K562 (cell line): ENCODE measurements around the gene ENTPD6. TPM values are rescaled to one million over a fixed set of nuclear protein-coding genes. Genes with fewer than 3 reads are reported as not detected.

Source experiments
- CEBPG ChIP-seq, 3 experiments: fragments of 200-800 bp in 1 of 3; sonication (Bioruptor generic) in 1 of 3; sonication (generic) in 1 of 3; formaldehyde crosslinking in 1 of 3; IDR thresholded peaks in 2 of 3; conservative IDR thresholded peaks in 1 of 3; 2 replicates each; pipeline versions ENCODE4 v1.6.1 to v1.8.0; 2016 to 2022; ENCODE audit warnings: missing compliant biosample characterization in 2 of 3, missing genetic modification characterization in 2 of 3, mild to moderate bottlenecking in 1 of 3, missing genetic modification reagents in 1 of 3
- USF2 ChIP-seq: sonication (generic); formaldehyde crosslinking; IDR thresholded peaks from 2 replicates; pipeline ENCODE4 v1.5.0; 2020; ENCODE audit warnings: missing genetic modification reagents
- ZNF511 ChIP-seq: sonication (generic); formaldehyde crosslinking; IDR thresholded peaks from 2 replicates; pipeline ENCODE4 v1.8.0; 2022; ENCODE audit warnings: mild to moderate bottlenecking, missing genetic modification reagents
- ZSCAN29 ChIP-seq: fragments of 450-650 bp; IDR thresholded peaks from 2 replicates; pipeline ENCODE4 v1.6.1; 2017
- polyA plus RNA-seq, 8 experiments: library from polyadenylated mRNA; depleted of rRNA in 4 of 8; stranded (reverse) in 5 of 8; unstranded in 3 of 8; fragments of >200 nt; fragmentation: Nextera tagmentation in 2 of 8; fragmentation: Illumina TruSeq in 1 of 8; extraction: Ambion mirVana in 2 of 8; extraction: Trizol in 1 of 8; gene quantifications; 2 replicates each; pipeline versions ENCODE4 v1.2.1 to v1.2.3, GENCODE V29; 2011 to 2014; ENCODE audit warnings: inconsistent platforms in 1 of 8, missing spikeins in 1 of 8
- total RNA-seq, 7 experiments: library from RNA; depleted of rRNA in 6 of 7; stranded (reverse); fragments of >200 nt in 6 of 7; fragmentation: Illumina TruSeq in 2 of 7; extraction: Trizol in 2 of 7; gene quantifications; 2 replicates each; pipeline versions ENCODE4 v1.2.1 to v1.2.3, GENCODE V29; 2011 to 2021; ENCODE audit warnings: low replicate concordance in 1 of 7
- TF ChIP-seq, protein P1 (sequence below), 2 experiments: fragments of 150-350 bp in 1 of 2; IDR thresholded peaks; 2 replicates each; pipeline ENCODE4 v1.6.1; 2012 to 2016; ENCODE audit warnings: low read depth in 2 of 2, low read length in 2 of 2, mild to moderate bottlenecking in 1 of 2, moderate library complexity in 1 of 2
- TF ChIP-seq, protein P2 (sequence below): fragments of 450-650 bp; IDR thresholded peaks from 2 replicates; pipeline ENCODE4 v1.6.1; 2016; ENCODE audit warnings: mild to moderate bottlenecking, moderate library complexity

The ENTPD6 gene
- total and polyA plus RNA-seq, 9 of the 15 experiments (the other 6 are each of a cell fraction or from before 2014, with no cell fraction given) = 0.82 to 36.8 (median 22.4) TPM

DNA sequence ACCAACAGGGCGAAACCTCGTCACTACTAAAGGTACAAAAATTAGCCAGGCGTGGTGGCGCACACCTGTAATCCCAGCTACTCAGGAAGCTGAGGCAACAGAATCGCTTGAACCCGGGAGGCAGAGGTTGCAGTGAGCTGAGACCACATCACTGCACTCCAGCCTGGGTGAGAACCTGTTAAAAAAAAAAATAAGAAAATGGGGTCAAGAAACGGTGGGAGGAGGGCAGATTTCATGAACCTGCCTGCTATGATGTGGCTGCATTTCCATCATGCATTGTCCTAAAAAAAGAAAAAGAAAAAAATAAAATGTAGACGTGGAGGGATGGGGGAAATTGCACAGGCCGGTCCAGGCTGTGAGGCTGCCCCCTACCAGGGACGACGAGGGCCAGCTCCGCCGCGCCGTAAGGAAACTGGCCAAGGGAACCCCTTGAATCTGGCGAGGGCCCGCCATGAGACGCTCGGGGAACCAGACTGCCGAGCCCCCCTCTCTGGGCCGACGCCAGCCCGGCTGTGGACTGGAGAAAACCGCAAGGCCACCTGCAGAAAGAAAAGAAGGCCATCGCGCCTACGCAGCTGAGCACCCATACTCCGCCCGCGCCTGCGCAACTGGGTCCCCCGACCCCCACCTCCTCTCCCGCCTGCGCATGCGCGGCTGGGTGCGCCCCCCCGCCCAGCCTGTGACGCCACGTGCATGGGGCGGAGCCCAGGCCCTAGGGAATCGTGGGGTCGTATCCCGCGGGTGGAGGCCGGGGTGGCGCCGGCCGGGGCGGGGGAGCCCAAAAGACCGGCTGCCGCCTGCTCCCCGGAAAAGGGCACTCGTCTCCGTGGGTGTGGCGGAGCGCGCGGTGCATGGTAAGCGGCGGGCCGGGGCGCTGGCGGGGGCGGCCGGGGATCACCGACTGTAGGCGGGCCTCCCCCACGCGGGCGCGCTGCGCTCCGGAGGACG lies at the start of gene ENTPD6 (continued):
- TF ChIP-seq, protein P1, sequence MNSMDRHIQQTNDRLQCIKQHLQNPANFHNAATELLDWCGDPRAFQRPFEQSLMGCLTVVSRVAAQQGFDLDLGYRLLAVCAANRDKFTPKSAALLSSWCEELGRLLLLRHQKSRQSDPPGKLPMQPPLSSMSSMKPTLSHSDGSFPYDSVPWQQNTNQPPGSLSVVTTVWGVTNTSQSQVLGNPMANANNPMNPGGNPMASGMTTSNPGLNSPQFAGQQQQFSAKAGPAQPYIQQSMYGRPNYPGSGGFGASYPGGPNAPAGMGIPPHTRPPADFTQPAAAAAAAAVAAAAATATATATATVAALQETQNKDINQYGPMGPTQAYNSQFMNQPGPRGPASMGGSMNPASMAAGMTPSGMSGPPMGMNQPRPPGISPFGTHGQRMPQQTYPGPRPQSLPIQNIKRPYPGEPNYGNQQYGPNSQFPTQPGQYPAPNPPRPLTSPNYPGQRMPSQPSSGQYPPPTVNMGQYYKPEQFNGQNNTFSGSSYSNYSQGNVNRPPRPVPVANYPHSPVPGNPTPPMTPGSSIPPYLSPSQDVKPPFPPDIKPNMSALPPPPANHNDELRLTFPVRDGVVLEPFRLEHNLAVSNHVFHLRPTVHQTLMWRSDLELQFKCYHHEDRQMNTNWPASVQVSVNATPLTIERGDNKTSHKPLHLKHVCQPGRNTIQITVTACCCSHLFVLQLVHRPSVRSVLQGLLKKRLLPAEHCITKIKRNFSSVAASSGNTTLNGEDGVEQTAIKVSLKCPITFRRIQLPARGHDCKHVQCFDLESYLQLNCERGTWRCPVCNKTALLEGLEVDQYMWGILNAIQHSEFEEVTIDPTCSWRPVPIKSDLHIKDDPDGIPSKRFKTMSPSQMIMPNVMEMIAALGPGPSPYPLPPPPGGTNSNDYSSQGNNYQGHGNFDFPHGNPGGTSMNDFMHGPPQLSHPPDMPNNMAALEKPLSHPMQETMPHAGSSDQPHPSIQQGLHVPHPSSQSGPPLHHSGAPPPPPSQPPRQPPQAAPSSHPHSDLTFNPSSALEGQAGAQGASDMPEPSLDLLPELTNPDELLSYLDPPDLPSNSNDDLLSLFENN (IDR thresholded peaks at IDR 0.05; ENCODE audit: low read depth in 2 of 2, low read length in 2 of 2) = no peak
- TF ChIP-seq, protein P2, sequence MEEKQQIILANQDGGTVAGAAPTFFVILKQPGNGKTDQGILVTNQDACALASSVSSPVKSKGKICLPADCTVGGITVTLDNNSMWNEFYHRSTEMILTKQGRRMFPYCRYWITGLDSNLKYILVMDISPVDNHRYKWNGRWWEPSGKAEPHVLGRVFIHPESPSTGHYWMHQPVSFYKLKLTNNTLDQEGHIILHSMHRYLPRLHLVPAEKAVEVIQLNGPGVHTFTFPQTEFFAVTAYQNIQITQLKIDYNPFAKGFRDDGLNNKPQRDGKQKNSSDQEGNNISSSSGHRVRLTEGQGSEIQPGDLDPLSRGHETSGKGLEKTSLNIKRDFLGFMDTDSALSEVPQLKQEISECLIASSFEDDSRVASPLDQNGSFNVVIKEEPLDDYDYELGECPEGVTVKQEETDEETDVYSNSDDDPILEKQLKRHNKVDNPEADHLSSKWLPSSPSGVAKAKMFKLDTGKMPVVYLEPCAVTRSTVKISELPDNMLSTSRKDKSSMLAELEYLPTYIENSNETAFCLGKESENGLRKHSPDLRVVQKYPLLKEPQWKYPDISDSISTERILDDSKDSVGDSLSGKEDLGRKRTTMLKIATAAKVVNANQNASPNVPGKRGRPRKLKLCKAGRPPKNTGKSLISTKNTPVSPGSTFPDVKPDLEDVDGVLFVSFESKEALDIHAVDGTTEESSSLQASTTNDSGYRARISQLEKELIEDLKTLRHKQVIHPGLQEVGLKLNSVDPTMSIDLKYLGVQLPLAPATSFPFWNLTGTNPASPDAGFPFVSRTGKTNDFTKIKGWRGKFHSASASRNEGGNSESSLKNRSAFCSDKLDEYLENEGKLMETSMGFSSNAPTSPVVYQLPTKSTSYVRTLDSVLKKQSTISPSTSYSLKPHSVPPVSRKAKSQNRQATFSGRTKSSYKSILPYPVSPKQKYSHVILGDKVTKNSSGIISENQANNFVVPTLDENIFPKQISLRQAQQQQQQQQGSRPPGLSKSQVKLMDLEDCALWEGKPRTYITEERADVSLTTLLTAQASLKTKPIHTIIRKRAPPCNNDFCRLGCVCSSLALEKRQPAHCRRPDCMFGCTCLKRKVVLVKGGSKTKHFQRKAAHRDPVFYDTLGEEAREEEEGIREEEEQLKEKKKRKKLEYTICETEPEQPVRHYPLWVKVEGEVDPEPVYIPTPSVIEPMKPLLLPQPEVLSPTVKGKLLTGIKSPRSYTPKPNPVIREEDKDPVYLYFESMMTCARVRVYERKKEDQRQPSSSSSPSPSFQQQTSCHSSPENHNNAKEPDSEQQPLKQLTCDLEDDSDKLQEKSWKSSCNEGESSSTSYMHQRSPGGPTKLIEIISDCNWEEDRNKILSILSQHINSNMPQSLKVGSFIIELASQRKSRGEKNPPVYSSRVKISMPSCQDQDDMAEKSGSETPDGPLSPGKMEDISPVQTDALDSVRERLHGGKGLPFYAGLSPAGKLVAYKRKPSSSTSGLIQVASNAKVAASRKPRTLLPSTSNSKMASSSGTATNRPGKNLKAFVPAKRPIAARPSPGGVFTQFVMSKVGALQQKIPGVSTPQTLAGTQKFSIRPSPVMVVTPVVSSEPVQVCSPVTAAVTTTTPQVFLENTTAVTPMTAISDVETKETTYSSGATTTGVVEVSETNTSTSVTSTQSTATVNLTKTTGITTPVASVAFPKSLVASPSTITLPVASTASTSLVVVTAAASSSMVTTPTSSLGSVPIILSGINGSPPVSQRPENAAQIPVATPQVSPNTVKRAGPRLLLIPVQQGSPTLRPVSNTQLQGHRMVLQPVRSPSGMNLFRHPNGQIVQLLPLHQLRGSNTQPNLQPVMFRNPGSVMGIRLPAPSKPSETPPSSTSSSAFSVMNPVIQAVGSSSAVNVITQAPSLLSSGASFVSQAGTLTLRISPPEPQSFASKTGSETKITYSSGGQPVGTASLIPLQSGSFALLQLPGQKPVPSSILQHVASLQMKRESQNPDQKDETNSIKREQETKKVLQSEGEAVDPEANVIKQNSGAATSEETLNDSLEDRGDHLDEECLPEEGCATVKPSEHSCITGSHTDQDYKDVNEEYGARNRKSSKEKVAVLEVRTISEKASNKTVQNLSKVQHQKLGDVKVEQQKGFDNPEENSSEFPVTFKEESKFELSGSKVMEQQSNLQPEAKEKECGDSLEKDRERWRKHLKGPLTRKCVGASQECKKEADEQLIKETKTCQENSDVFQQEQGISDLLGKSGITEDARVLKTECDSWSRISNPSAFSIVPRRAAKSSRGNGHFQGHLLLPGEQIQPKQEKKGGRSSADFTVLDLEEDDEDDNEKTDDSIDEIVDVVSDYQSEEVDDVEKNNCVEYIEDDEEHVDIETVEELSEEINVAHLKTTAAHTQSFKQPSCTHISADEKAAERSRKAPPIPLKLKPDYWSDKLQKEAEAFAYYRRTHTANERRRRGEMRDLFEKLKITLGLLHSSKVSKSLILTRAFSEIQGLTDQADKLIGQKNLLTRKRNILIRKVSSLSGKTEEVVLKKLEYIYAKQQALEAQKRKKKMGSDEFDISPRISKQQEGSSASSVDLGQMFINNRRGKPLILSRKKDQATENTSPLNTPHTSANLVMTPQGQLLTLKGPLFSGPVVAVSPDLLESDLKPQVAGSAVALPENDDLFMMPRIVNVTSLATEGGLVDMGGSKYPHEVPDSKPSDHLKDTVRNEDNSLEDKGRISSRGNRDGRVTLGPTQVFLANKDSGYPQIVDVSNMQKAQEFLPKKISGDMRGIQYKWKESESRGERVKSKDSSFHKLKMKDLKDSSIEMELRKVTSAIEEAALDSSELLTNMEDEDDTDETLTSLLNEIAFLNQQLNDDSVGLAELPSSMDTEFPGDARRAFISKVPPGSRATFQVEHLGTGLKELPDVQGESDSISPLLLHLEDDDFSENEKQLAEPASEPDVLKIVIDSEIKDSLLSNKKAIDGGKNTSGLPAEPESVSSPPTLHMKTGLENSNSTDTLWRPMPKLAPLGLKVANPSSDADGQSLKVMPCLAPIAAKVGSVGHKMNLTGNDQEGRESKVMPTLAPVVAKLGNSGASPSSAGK = peak; percentile 77
- TF ChIP-seq USF2 (0 out of 2 replicates have a peak, but pooled peaks have one; percentile 41), CEBPG (CRISPR knock-in tag; IDR thresholded peaks at IDR 0.05) (no peak), CEBPG (tag; conservative IDR thresholded peaks at IDR 0.05 in 1 of 2, IDR thresholded peaks at IDR 0.05 in 1 of 2) (no peak), ZSCAN29 (no peak), ZNF511 (CRISPR knock-in tag) (no peak)
